Inferior parietal cortex (tissue), 1 donor: ENCODE results near the gene ERI2.
"Not testable (repeated sequence)": the region's sequence is repeated elsewhere in the genome, so short reads cannot be mapped to it uniquely, and the experiment has no call there.

Experiments used
- DNase-seq: peaks from one replicate; pipeline ENCODE4 v3.0.0-alpha.2; 2016; ENCODE audit errors: extremely low spot score

Gene ERI2

GRCh38 chr16:20814784-20815183 is 8.5 kb upstream of the ERI2 start:
- DNase-seq: no peak

- DNase-seq: no peak
Measured at GRCh38 chr16:20812510-20812909, 6.2 kb upstream of the ERI2 start.

- DNase-seq: no peak
Measured at GRCh38 chr16:20811889-20812439, 5.7 kb upstream of the ERI2 start.

GRCh38 chr16:20807862-20808261 is 1.6 kb upstream of the ERI2 start:
- DNase-seq: no peak

GRCh38 chr16:20805684-20806167 is 546 bp downstream of the ERI2 start:
- DNase-seq: not testable (repeated sequence)

- DNase-seq: no peak
Measured at GRCh38 chr16:20803561-20804214, 2.6 kb downstream of the ERI2 start.

GRCh38 chr16:20803192-20803560 is 3.1 kb downstream of the ERI2 start:
- DNase-seq: no peak

- no peak for DNase-seq
Measured at GRCh38 chr16:20801278-20801677, 5.0 kb downstream of the ERI2 start.

GRCh38 chr16:20799599-20799998 is 6.7 kb downstream of the ERI2 start:
- peak; percentile 37 for DNase-seq

- DNase-seq: no peak
Measured at GRCh38 chr16:20798364-20798763, 7.9 kb downstream of the ERI2 start.

GRCh38 chr16:20791923-20792612 is 14.2 kb downstream of the ERI2 start:
- DNase-seq: no peak

GRCh38 chr16:20789130-20789529 is 17.1 kb downstream of the ERI2 start:
- no peak for DNase-seq

GRCh38 chr16:20784204-20784603 is 22.1 kb downstream of the ERI2 start:
- no peak for DNase-seq

- DNase-seq: no peak
Measured at GRCh38 chr16:20782470-20782869, 23.8 kb downstream of the ERI2 start.

- no peak for DNase-seq
Measured at GRCh38 chr16:20781697-20782096, 24.6 kb downstream of the ERI2 start.

- DNase-seq: no peak
Measured at GRCh38 chr16:20774703-20775362, 31.4 kb downstream of the ERI2 start.

- no peak for DNase-seq
Measured at GRCh38 chr16:20773679-20774078, 32.6 kb downstream of the ERI2 start.

- DNase-seq: no peak
Measured at GRCh38 chr16:20768818-20769217, 37.5 kb downstream of the ERI2 start.

GRCh38 chr16:20768121-20768520 is 38.2 kb downstream of the ERI2 start:
- DNase-seq: no peak

GRCh38 chr16:20767577-20767976 is 38.7 kb downstream of the ERI2 start:
- DNase-seq: no peak

GRCh38 chr16:20766294-20766693 is 40.0 kb downstream of the ERI2 start:
- DNase-seq: no peak

GRCh38 chr16:20765732-20766131 is 40.5 kb downstream of the ERI2 start:
- no peak for DNase-seq

GRCh38 chr16:20764448-20764847 is 41.8 kb downstream of the ERI2 start:
- not testable (repeated sequence) for DNase-seq
